HCT116 (cell line): ENCODE data around the gene HSD17B7. TPM values are rescaled to one million over a fixed set of nuclear protein-coding genes. Genes with fewer than 3 reads are reported as not detected.

ENCODE experiments used
- ATAC-seq: fragments of 200-7000 bp; cut with Tn5 transposase; 2 replicates; pipeline ENCODE4 v1.9.1; 2020; ENCODE audit warnings: mild to moderate bottlenecking, moderate library complexity
- BruUV-seq: library from RNA; stranded (reverse); fragments of 400-500 nt; replicated peaks from 2 replicates; lab custom pipeline; 2021; lab: Mats Ljungman, UMichigan
- CTCF ChIA-PET: fragments of 300-600 bp; sonication (Branson Sonifier 250); formaldehyde crosslinking; loops from one replicate; lab custom pipeline; 2021; ENCODE audit warnings: antibody characterized with exemption; lab: Charles Lee
- POLR2A ChIA-PET: fragments of 300-600, 350-600 bp; sonication (Branson Sonifier 250); formaldehyde crosslinking; loops from one replicate; lab custom pipeline; 2021; ENCODE audit warnings: antibody characterized with exemption; lab: Charles Lee
- RAD21 ChIA-PET, 2 experiments: fragments of 300-600 bp; sonication (Branson Sonifier 250); formaldehyde crosslinking; loops; one replicate each; lab custom pipeline; 2023; ENCODE audit warnings: low total read pairs in 2 of 2; ENCODE audit not compliant: uncharacterized antibody in 2 of 2, unreplicated experiment in 2 of 2, low non-redundant PET in 1 of 2; lab: Charles Lee
- DNase-seq: peaks from one replicate; pipeline ENCODE4 v3.0.0-alpha.2; 2010; ENCODE audit warnings: low read depth, low spot score
- H2AFZ ChIP-seq: fragments of 200-600 bp; shearing (Covaris generic), sonication (generic); 2 replicates; pipeline ENCODE4 v1.6.1; 2017; ENCODE audit warnings: low read depth, mixed run types, mixed read lengths, antibody characterized with exemption, low read length; ENCODE audit not compliant: poor library complexity, severe bottlenecking
- H3K27ac ChIP-seq: 2 replicates; pipeline ENCODE4 v1.5.1; 2012; ENCODE audit warnings: low read depth, low read length
- H3K27me3 ChIP-seq: fragments of 200-600 bp; sonication (generic); 2 replicates; pipeline ENCODE4 v1.6.1; 2016; ENCODE audit warnings: mixed run types, low read length, mixed read lengths; ENCODE audit not compliant: insufficient read depth
- H3K36me3 ChIP-seq, 2 experiments: fragments of 200-500 bp in 1 of 2; fragments of 200-600 bp in 1 of 2; sonication (Bioruptor generic) in 1 of 2; sonication (generic) in 1 of 2; 2 replicates each; pipeline versions ENCODE4 v1.5.1 to v1.6.1; 2014 to 2016; ENCODE audit warnings: low read length in 2 of 2, inconsistent platforms in 1 of 2, mixed read lengths in 1 of 2, mixed run types in 1 of 2; ENCODE audit not compliant: insufficient read depth in 2 of 2, control insufficient read depth in 1 of 2
- H3K4me1 ChIP-seq, 2 experiments: fragments of 200-600 bp in 1 of 2; sonication (generic) in 1 of 2; 2 replicates each; pipeline versions ENCODE4 v1.5.1 to v1.6.1; 2012 to 2017; ENCODE audit warnings: low read length in 2 of 2, inconsistent platforms in 1 of 2, mild to moderate bottlenecking in 1 of 2, mixed read lengths in 1 of 2, mixed run types in 1 of 2, moderate library complexity in 1 of 2; ENCODE audit not compliant: insufficient read depth in 2 of 2, control insufficient read depth in 1 of 2
- H3K4me2 ChIP-seq: fragments of 200-600 bp; sonication (generic); 2 replicates; pipeline ENCODE4 v1.6.1; 2017; ENCODE audit warnings: mixed run types, low read length, mixed read lengths
- H3K4me3 ChIP-seq, 2 experiments: fragments of 200-600 bp in 1 of 2; sonication (generic) in 1 of 2; replicated peaks in 1 of 2; 2 replicates each; pipeline ENCODE4 v1.5.1; 2011 to 2016; ENCODE audit warnings: low read length in 2 of 2, control low read depth in 1 of 2, low read depth in 1 of 2, mild to moderate bottlenecking in 1 of 2, mixed read lengths in 1 of 2, mixed run types in 1 of 2
- H3K79me2 ChIP-seq: fragments of 200-600 bp; sonication (generic); 2 replicates; pipeline ENCODE4 v1.6.1; 2017; ENCODE audit warnings: mild to moderate bottlenecking, mixed run types, low read length, moderate library complexity, mixed read lengths; ENCODE audit not compliant: insufficient read depth
- H3K9ac ChIP-seq: fragments of 200-600 bp; sonication (generic); 2 replicates; pipeline ENCODE4 v1.6.1; 2016; ENCODE audit warnings: low read length, mixed read lengths
- H3K9me2 ChIP-seq: fragments of 200-600 bp; sonication (generic), shearing (Covaris generic); 2 replicates; pipeline ENCODE4 v1.6.1; 2017; ENCODE audit warnings: mixed run types, mild to moderate bottlenecking, moderate library complexity; ENCODE audit not compliant: insufficient read depth
- H3K9me3 ChIP-seq, 2 experiments: fragments of 200-500 bp in 1 of 2; fragments of 200-600 bp in 1 of 2; sonication (Bioruptor generic) in 1 of 2; sonication (generic) in 1 of 2; 2 replicates each; pipeline ENCODE4 v1.6.1; 2014 to 2017; ENCODE audit warnings: low read length in 2 of 2, mixed read lengths in 2 of 2, inconsistent platforms in 1 of 2, low read depth in 1 of 2, mild to moderate bottlenecking in 1 of 2, mixed run types in 1 of 2, moderate library complexity in 1 of 2; ENCODE audit not compliant: control insufficient read depth in 1 of 2, insufficient read depth in 1 of 2
- H4K20me1 ChIP-seq: fragments of 200-600 bp; sonication (generic), shearing (Covaris generic); 2 replicates; pipeline ENCODE4 v1.6.1; 2017; ENCODE audit warnings: mixed run types, mild to moderate bottlenecking, moderate library complexity; ENCODE audit not compliant: insufficient read depth
- CTCF ChIP-seq, 3 experiments: fragments of 200-600 bp in 1 of 3; sonication (generic) in 1 of 3; IDR thresholded peaks in 2 of 3; conservative IDR thresholded peaks in 1 of 3; 2 replicates each; pipeline ENCODE4 v1.5.1; 2012 to 2017; ENCODE audit warnings: low read depth in 2 of 3, low read length in 2 of 3, antibody characterized with exemption in 1 of 3, borderline replicate concordance in 1 of 3, control low read depth in 1 of 3, mild to moderate bottlenecking in 1 of 3, mixed read lengths in 1 of 3, mixed run types in 1 of 3, moderate library complexity in 1 of 3; ENCODE audit not compliant: insufficient read depth in 1 of 3
- ELF1 ChIP-seq: IDR thresholded peaks from 2 replicates; pipeline ENCODE4 v1.6.1; 2012; ENCODE audit warnings: low read depth, borderline replicate concordance
- FOSL1 ChIP-seq: IDR thresholded peaks from 2 replicates; pipeline ENCODE4 v1.6.1; 2012; ENCODE audit warnings: low read depth
- POLR2AphosphoS5 ChIP-seq: IDR thresholded peaks from 2 replicates; pipeline ENCODE4 v1.6.1; 2011; ENCODE audit warnings: mild to moderate bottlenecking, low read depth, low read length, moderate library complexity
- SP1 ChIP-seq: IDR thresholded peaks from 2 replicates; pipeline ENCODE4 v1.6.1; 2012; ENCODE audit warnings: low read depth
- SRF ChIP-seq: IDR thresholded peaks from 2 replicates; pipeline ENCODE4 v1.6.1; 2012; ENCODE audit warnings: low read depth
- ZFX ChIP-seq: fragments of 450-650 bp; IDR thresholded peaks from 2 replicates; pipeline ENCODE4 v1.6.1; 2017
- ZNF274 ChIP-seq: fragments of 200-500 bp; sonication (Bioruptor generic); IDR thresholded peaks from 2 replicates; pipeline ENCODE4 v1.6.1; 2014; ENCODE audit warnings: mild to moderate bottlenecking, low read depth, low read length, inconsistent platforms
- intact Hi-C: fragments of 100-400 bp; cut with micrococcal nuclease; formaldehyde crosslinking; loops from 2 replicates; pipeline ENCODE4 v1.10.0; 2022
- total RNA-seq: library from RNA; stranded (reverse); gene quantifications from one replicate; pipeline ENCODE4 v1.2.1, GENCODE V29; 2021; ENCODE audit not compliant: unreplicated experiment
- TF ChIP-seq, protein P1 (sequence below): IDR thresholded peaks from 2 replicates; pipeline ENCODE4 v1.6.1; 2012

The HSD17B7 gene
- total RNA-seq, 1 experiment from 2014 or later: 22.6 TPM

DNA sequence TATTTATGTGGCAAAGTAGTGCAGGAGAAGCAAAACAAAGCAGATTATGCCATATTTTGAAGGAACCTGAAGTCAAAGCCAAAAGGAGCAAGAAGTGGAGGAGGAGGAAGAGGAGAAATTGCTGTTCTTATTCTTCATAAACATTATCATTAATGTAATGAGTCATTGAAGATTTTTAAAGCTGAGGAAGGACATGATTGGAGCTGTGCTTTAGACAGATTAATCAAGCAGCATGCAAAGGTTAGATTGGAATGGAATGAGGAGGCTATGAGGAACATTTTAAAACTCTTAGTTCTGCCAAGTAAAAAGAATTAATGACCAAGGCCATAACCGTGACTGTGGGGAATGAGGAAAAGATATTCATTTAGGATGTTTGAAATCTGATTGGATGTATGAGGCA lies 33.0 kb upstream of the HSD17B7 start (continued):
- TF ChIP-seq ZFX (no peak), SRF (no peak), ELF1 (no peak)
- TF ChIP-seq, all 23 proteins: peak for 0

- TF ChIP-seq POLR2AphosphoS5: no peak
- TF ChIP-seq CTCF (IDR thresholded peaks at IDR 0.05 in 2 of 3, conservative IDR thresholded peaks at IDR 0.05 in 1 of 3; ENCODE audit: borderline replicate concordance in 1 of 3, insufficient read depth in 1 of 3, low read depth in 2 of 3, low read length in 2 of 3): no peak
- no peak for TF ChIP-seq ZFX
- TF ChIP-seq SP1: no peak
- TF ChIP-seq SRF: no peak
- TF ChIP-seq, protein P1, sequence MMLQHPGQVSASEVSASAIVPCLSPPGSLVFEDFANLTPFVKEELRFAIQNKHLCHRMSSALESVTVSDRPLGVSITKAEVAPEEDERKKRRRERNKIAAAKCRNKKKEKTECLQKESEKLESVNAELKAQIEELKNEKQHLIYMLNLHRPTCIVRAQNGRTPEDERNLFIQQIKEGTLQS: no peak
- no peak for TF ChIP-seq FOSL1
- no peak for TF ChIP-seq ZNF274
- no peaks in the 10 kb centered on the region for H3K9me3 ChIP-seq
- no peak overlapping the region for H3K9ac ChIP-seq
- intact Hi-C loops: no loop called here
- ChIA-PET POLR2A (no interaction called here), RAD21 (no interaction called here), CTCF (no interaction called here)
- no peak overlapping the region for H3K27ac ChIP-seq
- no peak overlapping the region for H2AFZ ChIP-seq
- no peaks in the 10 kb centered on the region for H3K9me2 ChIP-seq
- H3K36me3 ChIP-seq: no peaks in the 10 kb centered on the region
- no peak overlapping the region for H3K4me2 ChIP-seq
- no peaks in the 10 kb centered on the region for H4K20me1 ChIP-seq
- no TSS peak for BruUV-seq
- no peaks in the 10 kb centered on the region for H3K79me2 ChIP-seq
- no peaks in the 10 kb centered on the region for H3K27me3 ChIP-seq
- no peaks in the 10 kb centered on the region for H3K4me1 ChIP-seq
- no peak overlapping the region for H3K4me3 ChIP-seq
- no peak for DNase-seq
- no peak for ATAC-seq
These were observed 24.7 kb upstream of the HSD17B7 start for GRCh38 chr1:162765788-162766187.
